Thyroid gland (tissue), 4 donors: ENCODE data around the gene SCLY. TPM values are rescaled to one million over a fixed set of nuclear protein-coding genes. Genes with fewer than 3 reads are reported as not detected.
"Not testable (repeated sequence)": the region's sequence is repeated elsewhere in the genome, so short reads cannot be mapped to it uniquely, and the experiment has no call there.

Experiments used
- DNase-seq, 2 donors: peaks; one replicate each; pipeline ENCODE4 v3.0.0-alpha.2; 2019
- H3K27ac ChIP-seq, 3 donors: fragments of 200-600 bp; sonication (generic); 1 replicate in 2 of 3; 2 replicates in 1 of 3; pipeline ENCODE4 v1.5.1; 2016 to 2019; ENCODE audit warnings: mild to moderate bottlenecking in 1 of 3, moderate library complexity in 1 of 3
- H3K27me3 ChIP-seq: fragments of 200-600 bp; sonication (generic); one replicate; pipeline ENCODE4 v1.5.1; 2019
- H3K36me3 ChIP-seq, 2 donors: fragments of 200-600 bp; sonication (generic); one replicate each; pipeline ENCODE4 v1.5.1; 2016 to 2019
- H3K4me1 ChIP-seq, 2 donors: fragments of 200-600 bp; sonication (generic); one replicate each; pipeline ENCODE4 v1.5.1; 2017 to 2019
- H3K4me3 ChIP-seq, 3 donors: fragments of 200-600 bp; sonication (generic); replicated peaks in 1 of 3; 1 replicate in 2 of 3; 2 replicates in 1 of 3; pipeline ENCODE4 v1.5.1; 2016; ENCODE audit warnings: mild to moderate bottlenecking in 1 of 3
- H3K9me3 ChIP-seq: fragments of 200-600 bp; sonication (generic); one replicate; pipeline ENCODE4 v1.5.1; 2017
- POLR2A ChIP-seq, 2 donors: fragments of 450-650 bp; IDR thresholded peaks; one replicate each; pipeline ENCODE4 v1.6.1; 2017; ENCODE audit warnings: antibody characterized with exemption in 2 of 2, mild to moderate bottlenecking in 2 of 2, moderate library complexity in 1 of 2
- WGBS, 2 donors: methylation state at CpG; one replicate each; pipeline ENCODE4 v1.1.5; 2017; 5-methylcytosine and 5-hydroxymethylcytosine counted together
- intact Hi-C: fragments of 100-400 bp; cut with DNase I; formaldehyde crosslinking; loops from one replicate; pipeline ENCODE4 v1.15.1; 2023
- total RNA-seq, 4 donors: library from RNA; depleted of rRNA; stranded (reverse); fragments of >200 nt; gene quantifications; one replicate each; pipeline ENCODE4 v1.2.3, GENCODE V29; 2016
- TF ChIP-seq, protein P1 (sequence below), 6 experiments: fragments of 200-600 bp in 3 of 6; fragments of 450-650 bp in 3 of 6; sonication (generic) in 3 of 6; IDR thresholded peaks; one replicate each; pipeline ENCODE4 v1.5.1; 2016 to 2019; ENCODE audit warnings: antibody characterized with exemption in 6 of 6, mild to moderate bottlenecking in 2 of 6, inconsistent platforms in 1 of 6, moderate library complexity in 1 of 6

SCLY gene
- total RNA-seq, 4 donors from 2014 or later, result 21.8 to 48.2 (median 31.0) TPM

DNA sequence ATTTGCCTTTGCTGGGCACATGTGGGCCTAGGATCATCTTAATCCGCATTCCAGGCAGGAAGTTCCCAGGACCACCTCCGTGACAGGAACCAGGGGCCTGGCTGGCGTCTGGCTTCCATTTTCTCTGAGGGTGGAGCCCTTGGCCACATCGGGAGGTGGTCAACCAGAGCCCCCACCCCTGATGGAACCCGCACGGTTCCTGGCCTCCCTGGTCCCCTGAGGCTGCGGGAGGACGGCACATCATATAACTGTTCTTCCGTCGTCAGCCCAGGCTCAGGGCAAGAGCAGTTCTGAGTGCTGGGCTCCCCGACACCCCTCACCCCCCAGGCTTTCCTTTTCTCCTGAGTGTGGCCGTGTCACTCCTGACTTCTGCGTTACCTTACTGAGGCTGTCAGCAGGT lies 52.8 kb downstream of the SCLY start:
- Histone ChIP-seq H3K9me3 (no peaks in the 10 kb centered on the region), H3K27me3 (no peaks in the 10 kb centered on the region), H3K4me3 (no peak overlapping the region), H3K27ac (no peak overlapping the region), H3K4me1 (peaks cover 0 to 8% of the 10 kb centered on the region in 2 donors), H3K36me3 (no peaks in the 10 kb centered on the region)
- no peak for DNase-seq
- 87 to 92% methylated on average over 12 of the region's 13 CpGs for WGBS, 2 donors
- intact Hi-C loops, result no loop called here
- TF ChIP-seq POLR2A (IDR thresholded peaks at IDR 0.05), result no peak
- TF ChIP-seq, protein P1, sequence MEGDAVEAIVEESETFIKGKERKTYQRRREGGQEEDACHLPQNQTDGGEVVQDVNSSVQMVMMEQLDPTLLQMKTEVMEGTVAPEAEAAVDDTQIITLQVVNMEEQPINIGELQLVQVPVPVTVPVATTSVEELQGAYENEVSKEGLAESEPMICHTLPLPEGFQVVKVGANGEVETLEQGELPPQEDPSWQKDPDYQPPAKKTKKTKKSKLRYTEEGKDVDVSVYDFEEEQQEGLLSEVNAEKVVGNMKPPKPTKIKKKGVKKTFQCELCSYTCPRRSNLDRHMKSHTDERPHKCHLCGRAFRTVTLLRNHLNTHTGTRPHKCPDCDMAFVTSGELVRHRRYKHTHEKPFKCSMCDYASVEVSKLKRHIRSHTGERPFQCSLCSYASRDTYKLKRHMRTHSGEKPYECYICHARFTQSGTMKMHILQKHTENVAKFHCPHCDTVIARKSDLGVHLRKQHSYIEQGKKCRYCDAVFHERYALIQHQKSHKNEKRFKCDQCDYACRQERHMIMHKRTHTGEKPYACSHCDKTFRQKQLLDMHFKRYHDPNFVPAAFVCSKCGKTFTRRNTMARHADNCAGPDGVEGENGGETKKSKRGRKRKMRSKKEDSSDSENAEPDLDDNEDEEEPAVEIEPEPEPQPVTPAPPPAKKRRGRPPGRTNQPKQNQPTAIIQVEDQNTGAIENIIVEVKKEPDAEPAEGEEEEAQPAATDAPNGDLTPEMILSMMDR (IDR thresholded peaks at IDR 0.05), result no peak

DNA sequence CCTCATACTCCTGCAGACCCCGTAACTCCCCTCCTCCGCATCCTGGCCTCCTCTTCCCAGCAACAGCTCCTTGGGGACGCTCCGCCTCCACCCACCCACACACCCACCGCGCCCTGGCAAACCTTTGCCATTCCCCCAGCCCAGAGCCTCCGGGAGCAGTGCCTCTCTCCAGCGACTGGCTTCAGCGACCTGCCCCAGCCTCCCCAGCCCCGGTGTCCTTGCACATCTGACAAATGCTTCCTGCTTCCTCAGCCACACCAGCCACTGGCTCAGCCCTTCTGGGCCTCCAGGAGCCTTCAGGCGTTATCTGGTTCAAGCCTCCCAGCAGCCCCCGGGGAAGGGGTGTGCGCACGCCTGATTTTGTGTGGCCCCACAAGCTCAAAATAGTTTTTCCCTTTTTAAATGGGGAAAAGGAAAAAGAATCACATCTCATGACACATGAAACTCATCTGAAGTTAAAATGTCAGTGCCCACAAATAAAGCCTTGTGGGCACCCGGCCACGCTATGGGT lies 53.6 kb downstream of the SCLY start:
- intact Hi-C loops, result no loop called here
- no peak overlapping the region for H3K4me3 ChIP-seq
- H3K27ac ChIP-seq, result no peak overlapping the region
- 76 to 78% methylated on average over 15 to 16 of the region's 16 CpGs for WGBS, 2 donors
- H3K27me3 ChIP-seq, result no peaks in the 10 kb centered on the region
- no peaks in the 10 kb centered on the region for H3K36me3 ChIP-seq
- no peak for TF ChIP-seq POLR2A (IDR thresholded peaks at IDR 0.05)
- TF ChIP-seq, protein P1 (IDR thresholded peaks at IDR 0.05), result no peak
- H3K9me3 ChIP-seq, result no peaks in the 10 kb centered on the region
- H3K4me1 ChIP-seq, result peaks cover 0 to under 1% of the 10 kb centered on the region in 2 donors
- DNase-seq, result no peak

- H3K36me3 ChIP-seq, result no peaks in the 10 kb centered on the region
- intact Hi-C loops, result no loop called here
- H3K4me1 ChIP-seq, result no peaks in the 10 kb centered on the region
- 93 to 95% methylated on average over 18 to 24 of the region's 32 CpGs for WGBS, 2 donors
- DNase-seq, result no peak
- no peak overlapping the region for H3K4me3 ChIP-seq
- no peak for TF ChIP-seq POLR2A (IDR thresholded peaks at IDR 0.05)
- TF ChIP-seq, protein P1 (IDR thresholded peaks at IDR 0.05), result no peak
- no peaks in the 10 kb centered on the region for H3K9me3 ChIP-seq
- H3K27me3 ChIP-seq, result no peaks in the 10 kb centered on the region
- H3K27ac ChIP-seq, result no peak overlapping the region
Observed at GRCh38 chr2:238114851-238115660, 54.3 kb downstream of the SCLY start.

DNA sequence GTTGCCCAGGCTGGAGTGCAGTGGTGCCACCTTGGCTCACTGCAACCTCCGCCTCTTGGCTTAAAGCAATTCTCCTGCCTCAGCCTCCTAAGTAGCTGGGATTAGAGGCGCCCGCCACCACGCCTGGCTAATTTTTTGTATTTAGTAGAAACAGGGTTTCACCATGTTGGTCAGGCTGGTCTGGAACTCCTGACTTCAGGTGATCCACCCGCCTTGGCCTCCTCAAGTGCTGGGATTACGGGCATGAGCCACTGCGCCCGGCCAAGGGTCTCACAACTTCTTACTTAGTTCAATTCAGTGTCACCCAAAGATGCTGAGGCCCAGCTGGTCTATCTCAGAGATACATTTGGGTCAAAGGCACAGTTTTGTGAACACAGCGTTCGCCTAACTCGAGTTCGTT lies 54.9 kb downstream of the SCLY start:
- intact Hi-C loops, H3K27ac ChIP-seq, DNase-seq, H3K36me3 ChIP-seq, H3K9me3 ChIP-seq, H3K4me1 ChIP-seq, H3K4me3 ChIP-seq, H3K27me3 ChIP-seq: not testable (repeated sequence)
- 95 to 96% methylated on average over 10 to 12 of the region's 12 CpGs for WGBS, 2 donors

DNA sequence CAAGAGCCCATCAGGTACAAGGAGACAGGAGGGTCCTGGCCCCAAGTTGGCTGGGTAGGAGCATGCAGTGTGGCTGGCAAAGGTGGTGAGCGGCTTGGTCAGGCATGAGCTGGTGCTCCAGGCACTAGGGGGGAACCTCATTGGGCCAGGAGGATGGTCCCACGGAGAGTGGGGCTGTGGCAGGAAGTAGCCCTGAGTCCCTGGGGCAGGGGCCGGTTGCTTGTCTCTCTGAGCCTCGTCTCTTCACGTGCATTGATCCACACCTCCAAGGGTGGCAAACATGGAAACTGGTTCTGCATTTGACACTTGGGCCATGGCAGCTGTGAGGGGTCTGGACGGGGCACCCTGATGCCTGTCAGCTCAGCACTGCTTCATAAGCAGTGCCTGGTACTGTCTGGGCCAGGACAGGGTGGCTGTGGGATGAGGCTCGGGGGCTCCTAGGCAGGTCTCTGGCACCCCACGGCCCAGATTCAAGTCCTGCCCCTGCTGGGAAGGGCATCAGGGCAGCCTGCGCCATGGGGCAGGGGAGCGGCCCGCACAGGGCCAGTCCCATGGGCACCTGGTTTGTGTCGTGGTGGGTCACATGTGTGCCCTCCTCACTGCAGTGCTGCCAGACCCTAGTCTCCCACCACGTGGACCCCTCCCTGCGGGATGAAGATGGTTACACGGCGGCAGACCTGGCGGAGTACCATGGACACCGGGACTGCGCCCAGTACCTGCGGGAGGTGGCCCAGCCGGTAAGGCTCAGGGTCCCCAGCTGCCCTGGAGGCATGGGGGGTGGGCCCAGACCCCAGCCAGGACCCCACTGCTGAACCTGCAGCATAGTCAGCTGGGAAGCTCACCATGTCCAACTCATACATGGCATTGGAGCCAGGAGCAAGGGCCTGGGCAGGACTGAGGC lies 55.7 kb downstream of the SCLY start:
- H3K36me3 ChIP-seq, result no peaks in the 10 kb centered on the region
- no peak overlapping the region for H3K4me3 ChIP-seq
- WGBS, 2 donors, result 87 to 96% methylated on average over 6 to 12 of the region's 21 CpGs
- no peaks in the 10 kb centered on the region for H3K27me3 ChIP-seq
- DNase-seq, result no peak
- no peaks in the 10 kb centered on the region for H3K4me1 ChIP-seq
- TF ChIP-seq, protein P1 (IDR thresholded peaks at IDR 0.05), result no peak
- H3K9me3 ChIP-seq, result no peaks in the 10 kb centered on the region
- intact Hi-C loops, result no loop called here
- no peak overlapping the region for H3K27ac ChIP-seq
